A204.1 (cell line): ENCODE results near the gene NEURL2.
"Not testable (repeated sequence)": the region's sequence is repeated elsewhere in the genome, so short reads cannot be mapped to it uniquely, and the experiment has no call there.

Experiments
- FAIRE-seq: peaks from 2 replicates; lab custom pipeline; 2012; peaks lifted over from hg19 to GRCh38; lab: Jason Lieb, UNC

The NEURL2 gene

GRCh38 chr20:45919542-45920399 is 28.8 kb upstream of the NEURL2 start:
- FAIRE-seq: no peak

- FAIRE-seq: no peak
Observed at GRCh38 chr20:45918779-45919537, 27.9 kb upstream of the NEURL2 start.

- FAIRE-seq: no peak
Observed at GRCh38 chr20:45918182-45918737, 27.3 kb upstream of the NEURL2 start.

- no peak for FAIRE-seq
Observed at GRCh38 chr20:45917790-45918141, 26.8 kb upstream of the NEURL2 start.

GRCh38 chr20:45913116-45913515 is 22.1 kb upstream of the NEURL2 start:
- no peak for FAIRE-seq

- no peak for FAIRE-seq
Observed at GRCh38 chr20:45912344-45912682, 21.3 kb upstream of the NEURL2 start.

- FAIRE-seq: no peak
Observed at GRCh38 chr20:45911486-45912343, 20.7 kb upstream of the NEURL2 start, which contains the start of gene PLTP. TSS of gene PLTP (minus strand) at chr20:45912155. CDS start at chr20:45911452, 703 bp downstream.

GRCh38 chr20:45910670-45911485 is 19.9 kb upstream of the NEURL2 start:
- FAIRE-seq: peak; percentile 72

GRCh38 chr20:45909817-45910669 is 19.0 kb upstream of the NEURL2 start:
- FAIRE-seq: no peak

GRCh38 chr20:45909336-45909808 is 18.4 kb upstream of the NEURL2 start:
- FAIRE-seq: no peak

- FAIRE-seq: no peak
Observed at GRCh38 chr20:45908084-45908483, 17.1 kb upstream of the NEURL2 start.

- FAIRE-seq: no peak
Observed at GRCh38 chr20:45907219-45907948, 16.4 kb upstream of the NEURL2 start.

- no peak for FAIRE-seq
Observed at GRCh38 chr20:45905505-45906079, 14.6 kb upstream of the NEURL2 start.

GRCh38 chr20:45904583-45905504 is 13.8 kb upstream of the NEURL2 start:
- no peak for FAIRE-seq

GRCh38 chr20:45902199-45902701 is 11.2 kb upstream of the NEURL2 start:
- no peak for FAIRE-seq

- FAIRE-seq: not testable (repeated sequence)
Observed at GRCh38 chr20:45901332-45901731, 10.3 kb upstream of the NEURL2 start.

GRCh38 chr20:45899046-45899835 is 8.2 kb upstream of the NEURL2 start:
- FAIRE-seq: no peak
